Thymus (tissue), 11 donors: ENCODE measurements around the gene UPP2. TPM values are rescaled to one million over a fixed set of nuclear protein-coding genes. Genes with fewer than 3 reads are reported as not detected.

Experiments
- DNase-seq, 9 donors: peaks; one replicate each; pipeline ENCODE4 v3.0.0-alpha.2; 2013; ENCODE audit warnings: low spot score in 9 of 9, low read depth in 6 of 9, missing footprints in 1 of 9
- H3K27ac ChIP-seq, 2 donors: one replicate each; pipeline ENCODE4 v1.5.1; 2013; ENCODE audit warnings: control low read depth in 1 of 2, low read depth in 1 of 2, low read length in 1 of 2, mild to moderate bottlenecking in 1 of 2, moderate library complexity in 1 of 2
- H3K27me3 ChIP-seq, 2 donors: one replicate each; pipeline ENCODE4 v1.5.1; 2013; ENCODE audit warnings: low read length in 1 of 2; ENCODE audit not compliant: control insufficient read depth in 2 of 2, insufficient read depth in 1 of 2
- H3K36me3 ChIP-seq, 2 donors: one replicate each; pipeline ENCODE4 v1.5.1; 2013; ENCODE audit warnings: low read length in 1 of 2, mild to moderate bottlenecking in 1 of 2, moderate library complexity in 1 of 2; ENCODE audit not compliant: control insufficient read depth in 2 of 2, insufficient read depth in 2 of 2
- H3K4me1 ChIP-seq, 2 donors: one replicate each; pipeline ENCODE4 v1.5.1; 2013; ENCODE audit warnings: low read length in 2 of 2; ENCODE audit not compliant: control insufficient read depth in 2 of 2, insufficient read depth in 2 of 2
- H3K4me3 ChIP-seq, 2 donors: one replicate each; pipeline ENCODE4 v1.5.1; 2013; ENCODE audit warnings: low read length in 2 of 2, control low read depth in 1 of 2, mild to moderate bottlenecking in 1 of 2
- H3K9me3 ChIP-seq, 2 donors: one replicate each; pipeline ENCODE4 v1.5.1; 2013; ENCODE audit warnings: low read length in 1 of 2, mild to moderate bottlenecking in 1 of 2; ENCODE audit not compliant: control insufficient read depth in 2 of 2, insufficient read depth in 1 of 2
- WGBS: extraction: QIAGEN DNeasy Blood & Tissue Kit; methylation state at CpG from one replicate; pipeline ENCODE4 v1.1.7; 2013; 5-methylcytosine and 5-hydroxymethylcytosine counted together
- polyA plus RNA-seq: library from polyadenylated mRNA; stranded (reverse); fragments of 200-250 nt; gene quantifications from one replicate; pipeline ENCODE4 v1.2.3, GENCODE V29; 2013
- total RNA-seq: library from RNA; stranded (reverse); fragments of 120-200 nt; gene quantifications from one replicate; pipeline ENCODE4 v1.2.4, GENCODE V29; 2013
- donor health status: healthy.

The UPP2 gene
- total and polyA plus RNA-seq, 2 donors, result 0.50 TPM; not detected in 1

- Histone ChIP-seq H3K9me3 (no peaks in the 10 kb centered on the region), H3K4me1 (no peaks in the 10 kb centered on the region), H3K4me3 (no peak overlapping the region), H3K27me3 (no peaks in the 10 kb centered on the region), H3K27ac (no peak overlapping the region), H3K36me3 (no peaks in the 10 kb centered on the region)
- WGBS, result 95% methylated on average over 1 of the region's 1 CpG
- no peak for DNase-seq
Observed at GRCh38 chr2:158120102-158120501, 18.4 kb downstream of the UPP2 start.

- no peaks in the 10 kb centered on the region for H3K27me3 ChIP-seq
- 91% methylated on average over 8 of the region's 8 CpGs for WGBS
- DNase-seq, result no peak
- no peaks in the 10 kb centered on the region for H3K9me3 ChIP-seq
- no peak overlapping the region for H3K4me3 ChIP-seq
- no peak overlapping the region for H3K27ac ChIP-seq
- no peaks in the 10 kb centered on the region for H3K36me3 ChIP-seq
- H3K4me1 ChIP-seq, result no peaks in the 10 kb centered on the region
Observed at GRCh38 chr2:158120664-158121641, 19.3 kb downstream of the UPP2 start.

- no peak overlapping the region for H3K4me3 ChIP-seq
- H3K27me3 ChIP-seq, result no peaks in the 10 kb centered on the region
- DNase-seq, result no peak
- H3K27ac ChIP-seq, result no peak overlapping the region
- no peaks in the 10 kb centered on the region for H3K36me3 ChIP-seq
- WGBS, result 79% methylated on average over 2 of the region's 2 CpGs
- H3K4me1 ChIP-seq, result no peaks in the 10 kb centered on the region
- no peaks in the 10 kb centered on the region for H3K9me3 ChIP-seq
Observed at GRCh38 chr2:158124896-158125295, 23.2 kb downstream of the UPP2 start.

- 95% methylated on average over 5 of the region's 5 CpGs for WGBS
- Histone ChIP-seq H3K36me3 (no peaks in the 10 kb centered on the region), H3K4me3 (no peak overlapping the region), H3K9me3 (no peaks in the 10 kb centered on the region), H3K27me3 (no peaks in the 10 kb centered on the region), H3K27ac (no peak overlapping the region), H3K4me1 (no peaks in the 10 kb centered on the region)
- DNase-seq, result no peak
Observed at GRCh38 chr2:158125756-158126498, 24.3 kb downstream of the UPP2 start.

- Histone ChIP-seq H3K4me1 (no peaks in the 10 kb centered on the region), H3K9me3 (no peaks in the 10 kb centered on the region), H3K4me3 (no peak overlapping the region), H3K27ac (no peak overlapping the region), H3K36me3 (no peaks in the 10 kb centered on the region), H3K27me3 (no peaks in the 10 kb centered on the region)
- 92% methylated on average over 1 of the region's 1 CpG for WGBS
- no peak for DNase-seq
Observed at GRCh38 chr2:158127380-158127804, 25.7 kb downstream of the UPP2 start.

GRCh38 chr2:158128168-158128973, 26.7 kb downstream of the UPP2 start:
- no peak for DNase-seq
- WGBS, result 74% methylated on average over 2 of the region's 2 CpGs
- no peaks in the 10 kb centered on the region for H3K36me3 ChIP-seq
- no peaks in the 10 kb centered on the region for H3K27me3 ChIP-seq
- H3K9me3 ChIP-seq, result no peaks in the 10 kb centered on the region
- no peak overlapping the region for H3K4me3 ChIP-seq
- H3K27ac ChIP-seq, result no peak overlapping the region
- H3K4me1 ChIP-seq, result no peaks in the 10 kb centered on the region

- DNase-seq, result no peak
- H3K4me3 ChIP-seq, result no peak overlapping the region
- H3K9me3 ChIP-seq, result no peaks in the 10 kb centered on the region
- 91% methylated on average over 5 of the region's 5 CpGs for WGBS
- H3K4me1 ChIP-seq, result no peaks in the 10 kb centered on the region
- no peaks in the 10 kb centered on the region for H3K36me3 ChIP-seq
- H3K27ac ChIP-seq, result no peak overlapping the region
- no peaks in the 10 kb centered on the region for H3K27me3 ChIP-seq
Observed at GRCh38 chr2:158129037-158129436, 27.4 kb downstream of the UPP2 start.

- H3K4me3 ChIP-seq, result no peak overlapping the region
- no peak overlapping the region for H3K27ac ChIP-seq
- 93% methylated on average over 2 of the region's 2 CpGs for WGBS
- no peaks in the 10 kb centered on the region for H3K36me3 ChIP-seq
- no peaks in the 10 kb centered on the region for H3K27me3 ChIP-seq
- no peaks in the 10 kb centered on the region for H3K9me3 ChIP-seq
- DNase-seq, result no peak
- no peaks in the 10 kb centered on the region for H3K4me1 ChIP-seq
Observed at GRCh38 chr2:158130832-158131473, 29.3 kb downstream of the UPP2 start.
